K562 (cell line): Measurements from ENCODE around the gene MMP1. TPM values are rescaled to one million over a fixed set of nuclear protein-coding genes. Genes with fewer than 3 reads are reported as not detected.

Source experiments
- ATAC-seq: fragments of 200-7000 bp; cut with Tn5 transposase; 3 replicates; pipeline ENCODE4 v1.9.1; 2020; ENCODE audit warnings: moderate library complexity
- BruUV-seq: library from RNA; stranded (reverse); fragments of 400-500 nt; replicated peaks from 2 replicates; lab custom pipeline; 2021; lab: Mats Ljungman, UMichigan
- CTCF ChIA-PET: fragments of 300-600 bp; formaldehyde crosslinking; extraction: SDS; loops from one replicate; lab custom pipeline; 2021; ENCODE audit warnings: low intra/inter-chr PET ratio; lab: Yijun Ruan, JAX
- POLR2A ChIA-PET: fragments of 300-600, 350-650 bp; sonication (Branson Sonifier 250); formaldehyde crosslinking; extraction: SDS; loops from one replicate; lab custom pipeline; 2021; ENCODE audit warnings: antibody characterized with exemption, inconsistent platforms; lab: Yijun Ruan, JAX
- DNase-seq, 4 experiments: peaks; one replicate each; pipeline versions ENCODE4 v3.0.0 to v3.0.0-alpha.2; 2011 to 2018; ENCODE audit warnings: low spot score in 3 of 4, mixed read lengths in 3 of 4; ENCODE audit errors: extremely low read depth in 1 of 4
- FAIRE-seq: peaks from 2 replicates; lab custom pipeline; 2011; peaks lifted over from hg19 to GRCh38; lab: Jason Lieb, UNC
- H2AFZ ChIP-seq: 2 replicates; pipeline ENCODE4 v1.6.0; 2011; ENCODE audit warnings: low read depth, low read length, control low read depth, inconsistent platforms
- H3K27ac ChIP-seq: fragments of 200-600 bp; 3 replicates; pipeline ENCODE4 v1.8.0; 2011; ENCODE audit warnings: low read depth, mild to moderate bottlenecking, control low read depth, inconsistent platforms, low read length, moderate library complexity, mixed read lengths; ENCODE audit errors: extremely low read depth
- H3K27me3 ChIP-seq, 2 experiments: fragments of 300-600 bp in 1 of 2; 2 replicates in 1 of 2; 3 replicates in 1 of 2; pipeline versions ENCODE4 v1.6.0 to v1.8.0; 2011; ENCODE audit warnings: inconsistent platforms in 2 of 2, low read length in 2 of 2, mild to moderate bottlenecking in 1 of 2, mixed read lengths in 1 of 2, moderate library complexity in 1 of 2; ENCODE audit not compliant: control insufficient read depth in 2 of 2, insufficient read depth in 2 of 2
- H3K36me3 ChIP-seq: fragments of 300-600 bp; 3 replicates; pipeline ENCODE4 v1.8.0; 2011; ENCODE audit warnings: mild to moderate bottlenecking, low read length, inconsistent platforms; ENCODE audit not compliant: control insufficient read depth, insufficient read depth
- H3K4me1 ChIP-seq, 2 experiments: fragments of 200-600 bp in 1 of 2; replicated peaks in 1 of 2; 2 replicates in 1 of 2; 3 replicates in 1 of 2; pipeline versions ENCODE4 v1.5.1 to v1.8.0; 2011; ENCODE audit warnings: inconsistent platforms in 2 of 2, low read length in 2 of 2, mild to moderate bottlenecking in 1 of 2, mixed read lengths in 1 of 2, moderate library complexity in 1 of 2; ENCODE audit not compliant: control insufficient read depth in 2 of 2, insufficient read depth in 2 of 2
- H3K4me2 ChIP-seq: 2 replicates; pipeline ENCODE4 v1.6.1; 2011; ENCODE audit warnings: low read length, control low read depth, inconsistent platforms, mixed read lengths; ENCODE audit not compliant: insufficient read depth
- H3K4me3 ChIP-seq: fragments of 200-600 bp; sonication (generic), shearing (Covaris generic); 2 replicates; pipeline ENCODE4 v1.5.1; 2016; ENCODE audit warnings: control low read depth, inconsistent platforms
- H3K79me2 ChIP-seq: fragments of 200-600 bp; 3 replicates; pipeline ENCODE4 v1.8.0; 2011; ENCODE audit warnings: low read length, inconsistent platforms; ENCODE audit not compliant: control insufficient read depth, insufficient read depth
- H3K9ac ChIP-seq, 2 experiments: 2 replicates each; pipeline versions ENCODE4 v1.6.0 to v1.6.1; 2011; ENCODE audit warnings: low read depth in 2 of 2, low read length in 2 of 2, control low read depth in 1 of 2, inconsistent platforms in 1 of 2, mild to moderate bottlenecking in 1 of 2, mixed read lengths in 1 of 2; ENCODE audit not compliant: insufficient read depth in 1 of 2
- H3K9me1 ChIP-seq: one replicate; pipeline ENCODE4 v1.6.0; 2011; ENCODE audit warnings: inconsistent platforms, mild to moderate bottlenecking, low read length, moderate library complexity; ENCODE audit not compliant: control insufficient read depth, insufficient read depth
- H3K9me3 ChIP-seq: replicated peaks from 2 replicates; pipeline ENCODE4 v1.5.1; 2011; ENCODE audit warnings: low read depth, low read length, inconsistent platforms; ENCODE audit not compliant: control insufficient read depth, insufficient read depth
- H4K20me1 ChIP-seq: replicated peaks from 2 replicates; pipeline ENCODE4 v1.6.1; 2011; ENCODE audit warnings: low read length, inconsistent platforms, mixed read lengths; ENCODE audit not compliant: control insufficient read depth, insufficient read depth
- E2F6 ChIP-seq, 2 experiments: IDR thresholded peaks; 2 replicates each; pipeline ENCODE4 v1.6.1; 2011; ENCODE audit warnings: borderline replicate concordance in 1 of 2, control low read depth in 1 of 2, low read depth in 1 of 2, low read length in 1 of 2, mild to moderate bottlenecking in 1 of 2, mixed read lengths in 1 of 2, moderate library complexity in 1 of 2; ENCODE audit not compliant: insufficient read depth in 1 of 2, insufficient read length in 1 of 2, poor library complexity in 1 of 2, severe bottlenecking in 1 of 2; ENCODE audit errors: extremely low read depth in 1 of 2
- GABPA ChIP-seq: fragments of 200-800 bp; sonication (Bioruptor generic); conservative IDR thresholded peaks from 2 replicates; pipeline ENCODE4 v1.6.1; 2016; ENCODE audit warnings: low read depth, missing genetic modification characterization, missing compliant biosample characterization
- HINFP ChIP-seq: fragments of 450-650 bp; conservative IDR thresholded peaks from 2 replicates; pipeline ENCODE4 v1.6.1; 2016; ENCODE audit warnings: missing genetic modification characterization, low read depth, mild to moderate bottlenecking, control low read depth, missing compliant biosample characterization
- LARP7 ChIP-seq: fragments of 450-650 bp; IDR thresholded peaks from 2 replicates; pipeline ENCODE4 v1.6.1; 2016
- MAX ChIP-seq: sonication (generic); formaldehyde crosslinking; IDR thresholded peaks from 2 replicates; pipeline ENCODE4 v1.9.0; 2022; ENCODE audit warnings: mild to moderate bottlenecking, missing genetic modification reagents
- RBM17 ChIP-seq: fragments of 200-400 bp; formaldehyde crosslinking; IDR thresholded peaks from 2 replicates; pipeline ENCODE4 v1.6.1; 2017; ENCODE audit warnings: low read depth, mild to moderate bottlenecking, low read length, borderline replicate concordance
- SMAD3 ChIP-seq: fragments of 450-650 bp; formaldehyde crosslinking; conservative IDR thresholded peaks from 2 replicates; pipeline ENCODE4 v1.4.0; 2020; ENCODE audit warnings: mild to moderate bottlenecking
- TFAM ChIP-seq: fragments of 250-450 bp; sonication (Bioruptor Pico); conservative IDR thresholded peaks from 2 replicates; pipeline ENCODE4 v1.5.0; 2021; ENCODE audit warnings: mild to moderate bottlenecking, moderate library complexity
- WHSC1 ChIP-seq: IDR thresholded peaks from one replicate; pipeline ENCODE4 v1.6.1; 2012; ENCODE audit warnings: low read length, control low read depth, inconsistent platforms
- ZBTB26 ChIP-seq: fragments of 450-650 bp; formaldehyde crosslinking; IDR thresholded peaks from 2 replicates; pipeline ENCODE4 v1.4.0; 2022; ENCODE audit warnings: missing genetic modification characterization
- ZEB2 ChIP-seq: fragments of 450-650 bp; IDR thresholded peaks from 2 replicates; pipeline ENCODE4 v1.6.1; 2016
- ZKSCAN1 ChIP-seq: fragments of 150-350 bp; IDR thresholded peaks from 2 replicates; pipeline ENCODE4 v1.6.1; 2016; ENCODE audit warnings: low read depth, low read length
- WGBS: fragments of 100-300 bp; shearing (Covaris generic); methylation state at CpG from one replicate; pipeline ENCODE4 v1.1.6; 2016; ENCODE audit warnings: low coverage, mixed read lengths; ENCODE audit not compliant: insufficient coverage; ENCODE audit errors: missing lambda C conversion rate; 5-methylcytosine and 5-hydroxymethylcytosine counted together
- in situ Hi-C: fragments of 300-500 bp; cut with MboI; formaldehyde crosslinking; loops from 4 replicates; pipeline ENCODE4 v1.15.0; 2018; ENCODE audit warnings: inconsistent platforms, mixed read lengths
- intact Hi-C: fragments of 100-400 bp; cut with micrococcal nuclease; formaldehyde crosslinking; loops from 2 replicates; pipeline ENCODE4 v1.14.2; 2022
- polyA plus RNA-seq, 8 experiments: library from polyadenylated mRNA; depleted of rRNA in 4 of 8; stranded (reverse) in 5 of 8; unstranded in 3 of 8; fragments of >200 nt; fragmentation: Nextera tagmentation in 2 of 8; fragmentation: Illumina TruSeq in 1 of 8; extraction: Ambion mirVana in 2 of 8; extraction: Trizol in 1 of 8; gene quantifications; 2 replicates each; pipeline versions ENCODE4 v1.2.1 to v1.2.3, GENCODE V29; 2011 to 2014; ENCODE audit warnings: inconsistent platforms in 1 of 8, missing spikeins in 1 of 8
- total RNA-seq, 7 experiments: library from RNA; depleted of rRNA in 6 of 7; stranded (reverse); fragments of >200 nt in 6 of 7; fragmentation: Illumina TruSeq in 2 of 7; extraction: Trizol in 2 of 7; gene quantifications; 2 replicates each; pipeline versions ENCODE4 v1.2.1 to v1.2.3, GENCODE V29; 2011 to 2021; ENCODE audit warnings: low replicate concordance in 1 of 7

The MMP1 gene
- total and polyA plus RNA-seq, 9 of the 15 experiments (the other 6 are each of a cell fraction or from before 2014, with no cell fraction given): 0.06 to 0.33 (median 0.15) TPM; not detected in 2

- H3K36me3 ChIP-seq: no peaks in the 10 kb centered on the region
- H2AFZ ChIP-seq: no peak overlapping the region
- POLR2A ChIA-PET: no interaction called here
- FAIRE-seq: no peak
- no peaks in the 10 kb centered on the region for H3K9me1 ChIP-seq
- H3K9ac ChIP-seq: no peak overlapping the region
- no peaks in the 10 kb centered on the region for H3K4me1 ChIP-seq
- H3K9me3 ChIP-seq: no peaks in the 10 kb centered on the region
- no peak overlapping the region for H3K4me2 ChIP-seq
- H3K27me3 ChIP-seq: no peaks in the 10 kb centered on the region
- no peak for ATAC-seq
- DNase-seq: no peak
- no peak overlapping the region for H3K27ac ChIP-seq
- no peaks in the 10 kb centered on the region for H3K79me2 ChIP-seq
- no peak for TF ChIP-seq ZKSCAN1
- TF ChIP-seq RBM17: no peak
- no peak for TF ChIP-seq HINFP
- TF ChIP-seq E2F6 (IDR thresholded peaks at IDR 0.05; ENCODE audit: borderline replicate concordance in 1 of 2, extremely low read depth in 1 of 2, insufficient read depth in 1 of 2, insufficient read length in 1 of 2, low read depth in 1 of 2, low read length in 1 of 2, poor library complexity in 1 of 2, severe bottlenecking in 1 of 2): no peak
- TF ChIP-seq WHSC1: no peak
- no peak for TF ChIP-seq ZEB2
- no peak for TF ChIP-seq MAX (CRISPR knock-in tag)
- no peak for TF ChIP-seq SMAD3 (CRISPR knock-in tag)
- no peak for TF ChIP-seq GABPA
- TF ChIP-seq LARP7: no peak
- no peak for TF ChIP-seq TFAM (CRISPR knock-in tag)
- TF ChIP-seq ZBTB26 (CRISPR knock-in tag): no peak
- TF ChIP-seq, all 486 proteins: peak for 0
- H4K20me1 ChIP-seq: no peaks in the 10 kb centered on the region
- WGBS: under 1% methylated on average over 7 of the region's 7 CpGs
- intact Hi-C loops (loop anchor here (10.0 kb wide), 1 partner anchor 202 kb away; no protein-coding TSS in a partner anchor), in situ Hi-C loops (no loop called here)
- no TSS peak for BruUV-seq
- H3K4me3 ChIP-seq: no peak overlapping the region
- CTCF ChIA-PET: no interaction called here
Measured at GRCh38 chr11:102832612-102833011, 34.7 kb upstream of the MMP1 start.
